HG03520 (cell line): ENCODE results near the gene KLK2.

Experiments
- ATAC-seq: cut with Tn5 transposase; IDR thresholded peaks from one replicate; pipeline ENCODE4 v1.9.1; 2021; ENCODE audit warnings: mild to moderate bottlenecking, moderate library complexity; ENCODE audit not compliant: unreplicated experiment

Gene KLK2

DNA sequence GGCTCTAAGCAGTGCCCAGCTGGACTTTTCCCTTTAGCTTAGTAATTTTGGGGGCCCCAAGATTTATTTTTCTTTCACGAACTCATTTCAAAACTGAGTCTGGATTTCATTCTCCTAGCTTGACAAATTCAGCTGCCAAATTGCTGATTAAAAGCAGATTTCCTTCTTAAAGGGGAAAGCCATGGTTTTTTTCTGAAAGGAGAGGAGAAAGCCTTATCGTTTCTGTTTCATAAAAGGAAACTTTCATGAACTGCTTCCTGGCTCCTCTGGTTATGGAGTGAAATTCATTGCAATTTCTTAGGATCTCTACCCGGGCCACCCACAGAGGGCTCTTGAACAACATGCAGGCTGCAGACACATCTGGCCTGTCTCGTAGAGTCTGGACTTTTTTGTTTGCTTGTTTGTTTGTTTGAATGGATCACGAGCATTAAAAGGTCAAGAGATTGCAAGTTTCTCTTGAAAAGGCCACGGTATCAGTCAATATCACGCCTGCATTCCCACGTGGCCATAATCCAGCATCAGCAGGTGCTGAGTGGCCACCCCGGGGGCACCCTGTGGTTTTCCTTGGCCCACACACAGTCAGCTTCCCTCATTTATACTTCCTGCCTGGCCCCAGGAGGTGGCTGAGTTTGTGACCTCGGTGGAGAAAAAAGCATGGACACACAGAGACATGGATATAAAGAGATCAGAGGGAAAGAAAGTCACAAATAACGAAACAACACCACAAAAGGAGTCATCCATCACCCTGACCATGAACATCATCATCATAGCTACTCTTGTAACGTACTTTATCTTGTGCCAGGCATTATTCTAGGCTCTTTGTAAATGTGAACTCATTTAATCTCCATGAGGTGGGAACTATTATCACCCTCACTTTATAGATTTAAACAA, 48.4 kb downstream of the KLK2 start:
- no peak for ATAC-seq

GRCh38 chr19:50922317-50922853, 49.1 kb downstream of the KLK2 start:
- no peak for ATAC-seq

GRCh38 chr19:50924586-50924985, 51.3 kb downstream of the KLK2 start:
- no peak for ATAC-seq

- ATAC-seq: no peak
Observed at GRCh38 chr19:50925734-50926133, 52.5 kb downstream of the KLK2 start.

DNA sequence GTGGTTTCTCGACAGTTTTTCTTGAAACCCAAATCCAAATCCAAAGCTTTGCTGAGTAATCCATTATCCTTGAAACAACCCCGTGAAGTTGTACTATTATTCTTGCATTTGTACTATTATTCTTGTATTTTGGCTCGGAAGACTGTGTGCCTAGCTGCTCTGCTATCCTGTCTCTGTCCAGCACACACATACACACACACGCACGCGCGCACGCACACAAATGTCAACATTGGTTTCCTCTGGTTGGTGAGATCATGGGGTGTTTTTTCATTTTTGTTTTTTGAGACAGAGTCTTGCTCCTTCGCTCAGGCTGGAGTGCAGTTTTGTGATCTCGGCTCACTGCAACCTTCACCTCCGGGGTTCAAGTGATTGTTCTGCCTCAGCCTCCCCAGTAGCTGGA, 52.9 kb downstream of the KLK2 start:
- no peak for ATAC-seq

DNA sequence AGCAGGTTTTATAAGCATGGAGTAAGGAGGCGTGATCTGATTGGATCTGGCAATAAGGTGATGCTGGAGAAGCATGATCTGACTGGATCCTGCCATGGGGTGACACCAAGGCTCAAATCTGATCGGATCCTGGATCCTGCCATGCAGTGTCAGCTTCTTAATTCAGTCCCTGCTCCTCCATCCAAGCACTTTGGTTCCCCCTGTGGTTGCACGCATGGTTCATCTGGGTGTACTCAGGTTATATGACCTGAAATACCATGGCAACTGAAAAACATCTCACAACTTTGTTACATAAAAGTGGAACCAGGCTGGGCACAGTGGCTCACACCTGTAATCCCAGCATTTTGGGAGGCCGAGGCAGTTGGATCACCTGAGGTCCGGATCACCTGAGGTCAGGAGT, 55.6 kb downstream of the KLK2 start:
- ATAC-seq: no peak
